ENCODE results near the gene TBC1D7. TPM values are rescaled to one million over a fixed set of nuclear protein-coding genes. Genes with fewer than 3 reads are reported as not detected.

The TBC1D7 gene
- total and polyA plus RNA-seq, 2 of the 4 experiments (the other 2 are of a cell fraction), result 14.3 to 22.6 TPM

GRCh38 chr6:13284646-13285045 is 43.7 kb downstream of the TBC1D7 start:
- Histone ChIP-seq H2BK120ac (ENCODE audit: low read depth, low read length) (no peak overlapping the region), H2BK15ac (ENCODE audit: low read depth, low read length) (no peak overlapping the region), H3K27ac (ENCODE audit: insufficient read depth, low read length) (no peak overlapping the region), H4K91ac (ENCODE audit: insufficient read depth, low read depth, low read length) (no peak overlapping the region), H3K9ac (ENCODE audit: low read depth, low read length) (no peak overlapping the region), H4K8ac (ENCODE audit: low read depth in 2 of 2, low read length in 2 of 2) (no peak overlapping the region), H3K9me3 (ENCODE audit: control insufficient read depth, insufficient read depth, low read length) (peaks cover 4% of the 10 kb centered on the region; the same call in 1 of the 2 replicates), H2AFZ (replicated peaks; ENCODE audit: low read length, poor library complexity) (peak overlapping the region; percentile 13), H3K4me3 (ENCODE audit: insufficient read depth, low read depth, low read length) (no peak overlapping the region), H3K4me2 (ENCODE audit: low read depth, low read length) (no peak overlapping the region), H2BK5ac (ENCODE audit: low read depth, low read length, poor library complexity, severe bottlenecking) (no peak overlapping the region), H2AK9ac (replicated peaks; ENCODE audit: low read depth, low read length, poor library complexity) (no peak overlapping the region), H2AK5ac (ENCODE audit: low read depth, low read length) (no peak overlapping the region), H3K79me1 (ENCODE audit: low read depth in 1 of 2, low read length in 2 of 2) (no peaks in the 10 kb centered on the region), H2BK20ac (ENCODE audit: low read depth, low read length) (no peak overlapping the region), H3K56ac (ENCODE audit: extremely low read depth, insufficient read depth, low read length) (no peak overlapping the region), H3K4me1 (ENCODE audit: control insufficient read depth, insufficient read depth, low read length) (no peaks in the 10 kb centered on the region), H3K14ac (replicated peaks; ENCODE audit: low read depth, low read length) (no peak overlapping the region), H3K27me3 (ENCODE audit: control insufficient read depth, insufficient read depth, low read length) (no peaks in the 10 kb centered on the region), H3K9me1 (ENCODE audit: insufficient read depth, low read length) (no peaks in the 10 kb centered on the region), H3K36me3 (ENCODE audit: control insufficient read depth, insufficient read depth, low read length) (no peaks in the 10 kb centered on the region), H3K23ac (ENCODE audit: low read depth, low read length) (no peak overlapping the region), H4K5ac (ENCODE audit: low read depth, low read length) (no peak overlapping the region), H4K20me1 (ENCODE audit: insufficient read depth, low read length) (no peaks in the 10 kb centered on the region), H3K18ac (ENCODE audit: low read depth, low read length) (no peak overlapping the region), H3K4ac (ENCODE audit: low read depth, low read length) (no peak overlapping the region)
- in situ Hi-C loops (cut with MboI; ENCODE audit: low sequenced_read_pairs), result no loop called here
- ChIA-PET POLR2A (ENCODE audit: unreplicated experiment) (interaction anchor here (1.3 kb wide), 1 partner anchor 18 kb away, joined by 3 read pairs; no protein-coding TSS in a partner anchor), CTCF (no interaction called here)
- WGBS, 2 experiments (ENCODE audit: extremely low coverage in 2 of 2, insufficient read length in 1 of 2), result 79% methylated on average over 5 of the region's 6 CpGs; no CpG with 5 or more reads in 1 of the 2 experiments
- no TSS peak for BruUV-seq (replicated peaks)
- ATAC-seq (ENCODE audit: low read depth) (no peak), DNase-seq (no peak)
- dilution Hi-C loops (cut with HindIII; ENCODE audit: low sequenced_read_pairs, unreplicated experiment), result no loop called here
- TF ChIP-seq MAFK (IDR thresholded peaks at IDR 0.05; ENCODE audit: low read depth, low read length) (no peak), ELK1 (IDR thresholded peaks at IDR 0.05; ENCODE audit: borderline replicate concordance, low read depth, low read length) (no peak), FOS (IDR thresholded peaks at IDR 0.05; ENCODE audit: low read depth, low read length) (no peak), RAD21 (IDR thresholded peaks at IDR 0.05; ENCODE audit: low read length) (no peak), MAZ (IDR thresholded peaks at IDR 0.05; ENCODE audit: borderline replicate concordance, low read depth, low read length) (no peak), CHD1 (IDR thresholded peaks at IDR 0.05; ENCODE audit: low read depth, low read length) (no peak), CTCF (conservative IDR thresholded peaks at IDR 0.05; ENCODE audit: low read depth, low read length) (no peak), USF2 (IDR thresholded peaks at IDR 0.05; ENCODE audit: low read depth, low read length) (no peak), POLR2A (IDR thresholded peaks at IDR 0.05; ENCODE audit: low read depth, low read length) (no peak)
- intact Hi-C loops (cut with micrococcal nuclease), result no loop called here
